Cardiac fibroblast (primary cell): ENCODE measurements around the gene COX17.

ENCODE experiments used
- DNase-seq, 2 donors: peaks; one replicate each; pipeline versions ENCODE4 v3.0.0 to v3.0.0-alpha.2; 2010; ENCODE audit warnings: low read depth in 2 of 2
- H3K4me3 ChIP-seq, 2 donors: replicated peaks in 1 of 2; 1 replicate in 1 of 2; 2 replicates in 1 of 2; pipeline ENCODE4 v1.5.1; 2011; ENCODE audit warnings: low read depth in 2 of 2, low read length in 2 of 2, mild to moderate bottlenecking in 2 of 2, moderate library complexity in 1 of 2
- TF ChIP-seq, protein P1 (sequence below): IDR thresholded peaks from one replicate; pipeline ENCODE4 v1.5.1; 2011; ENCODE audit warnings: low read depth, mild to moderate bottlenecking, low read length, inconsistent platforms

Gene COX17

DNA sequence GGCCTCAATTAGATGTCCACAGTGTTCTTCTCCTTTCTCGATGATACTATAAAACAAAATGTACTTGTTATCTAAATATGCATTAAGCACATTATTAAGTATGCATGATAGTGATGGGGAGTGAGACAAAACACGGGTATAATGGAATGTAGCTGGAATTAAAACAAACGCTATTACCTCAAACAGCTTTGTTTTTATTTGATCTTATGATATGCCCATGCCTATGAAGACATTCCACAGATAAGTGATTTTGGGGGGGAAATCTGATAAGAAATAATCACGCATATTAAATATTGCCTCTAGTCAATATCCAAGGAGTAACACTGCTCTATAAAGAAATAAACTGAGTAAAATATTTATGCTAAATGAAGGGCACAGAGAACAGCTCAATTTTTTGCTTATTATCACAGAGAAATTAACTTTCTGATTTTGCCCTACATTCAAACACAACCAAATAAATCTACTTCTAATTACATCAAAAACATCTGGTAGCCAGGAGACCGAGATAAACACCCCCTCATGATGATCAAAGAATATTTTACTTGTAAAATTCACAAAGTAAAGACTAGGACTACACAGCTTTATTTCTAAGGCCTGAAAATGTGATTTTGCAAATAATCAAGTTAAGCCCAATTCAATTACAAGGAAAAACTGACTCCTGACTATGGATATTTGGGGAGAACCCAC lies 1.9 kb downstream of the COX17 start:
- no peak for DNase-seq
- TF ChIP-seq, protein P1, sequence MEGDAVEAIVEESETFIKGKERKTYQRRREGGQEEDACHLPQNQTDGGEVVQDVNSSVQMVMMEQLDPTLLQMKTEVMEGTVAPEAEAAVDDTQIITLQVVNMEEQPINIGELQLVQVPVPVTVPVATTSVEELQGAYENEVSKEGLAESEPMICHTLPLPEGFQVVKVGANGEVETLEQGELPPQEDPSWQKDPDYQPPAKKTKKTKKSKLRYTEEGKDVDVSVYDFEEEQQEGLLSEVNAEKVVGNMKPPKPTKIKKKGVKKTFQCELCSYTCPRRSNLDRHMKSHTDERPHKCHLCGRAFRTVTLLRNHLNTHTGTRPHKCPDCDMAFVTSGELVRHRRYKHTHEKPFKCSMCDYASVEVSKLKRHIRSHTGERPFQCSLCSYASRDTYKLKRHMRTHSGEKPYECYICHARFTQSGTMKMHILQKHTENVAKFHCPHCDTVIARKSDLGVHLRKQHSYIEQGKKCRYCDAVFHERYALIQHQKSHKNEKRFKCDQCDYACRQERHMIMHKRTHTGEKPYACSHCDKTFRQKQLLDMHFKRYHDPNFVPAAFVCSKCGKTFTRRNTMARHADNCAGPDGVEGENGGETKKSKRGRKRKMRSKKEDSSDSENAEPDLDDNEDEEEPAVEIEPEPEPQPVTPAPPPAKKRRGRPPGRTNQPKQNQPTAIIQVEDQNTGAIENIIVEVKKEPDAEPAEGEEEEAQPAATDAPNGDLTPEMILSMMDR: no peak
- no peak overlapping the region for H3K4me3 ChIP-seq

DNA sequence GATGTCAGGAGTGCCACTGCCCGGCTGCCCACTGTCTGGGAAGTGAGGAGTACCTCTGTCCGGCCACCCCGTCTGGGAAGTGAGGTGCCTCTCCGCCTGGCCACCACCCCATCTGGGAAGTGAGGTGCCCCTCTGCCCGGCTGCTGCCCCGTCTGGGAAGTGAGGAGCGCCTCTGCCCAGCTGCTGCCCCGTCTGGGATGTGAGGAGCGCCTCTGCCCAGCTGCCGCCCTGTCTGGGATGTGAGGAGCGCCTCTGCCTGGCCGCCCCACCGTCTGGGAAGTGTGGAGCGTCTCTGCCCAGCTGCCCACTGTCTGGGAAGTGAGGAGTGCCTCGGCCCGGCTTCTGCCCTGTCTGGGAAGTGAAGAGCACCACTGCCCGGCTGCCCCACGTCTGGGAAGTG lies 3.3 kb downstream of the COX17 start:
- TF ChIP-seq, protein P1: no peak
- no peak for DNase-seq
- H3K4me3 ChIP-seq: no peak overlapping the region

DNA sequence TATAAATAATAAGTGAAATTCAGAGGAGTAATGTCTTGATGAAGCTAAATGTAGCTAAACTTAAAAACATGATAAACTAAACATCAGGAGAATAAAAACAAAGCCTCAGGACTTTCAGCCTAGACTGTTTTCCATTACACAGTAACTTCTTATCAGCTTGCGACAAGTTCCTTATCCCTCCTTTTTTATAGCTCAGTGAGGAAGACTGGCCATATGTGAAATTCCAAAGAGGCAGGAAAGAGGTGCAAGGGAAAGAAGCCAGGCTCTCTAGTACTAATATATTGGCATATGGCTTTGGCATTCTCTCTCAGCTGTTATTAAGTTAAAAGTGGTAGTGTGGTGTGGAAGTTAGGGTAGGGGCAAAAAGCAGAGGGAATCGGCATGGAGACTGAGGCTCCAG lies 4.4 kb downstream of the COX17 start:
- DNase-seq: no peak
- H3K4me3 ChIP-seq: no peak overlapping the region
- TF ChIP-seq, protein P1: no peak

DNA sequence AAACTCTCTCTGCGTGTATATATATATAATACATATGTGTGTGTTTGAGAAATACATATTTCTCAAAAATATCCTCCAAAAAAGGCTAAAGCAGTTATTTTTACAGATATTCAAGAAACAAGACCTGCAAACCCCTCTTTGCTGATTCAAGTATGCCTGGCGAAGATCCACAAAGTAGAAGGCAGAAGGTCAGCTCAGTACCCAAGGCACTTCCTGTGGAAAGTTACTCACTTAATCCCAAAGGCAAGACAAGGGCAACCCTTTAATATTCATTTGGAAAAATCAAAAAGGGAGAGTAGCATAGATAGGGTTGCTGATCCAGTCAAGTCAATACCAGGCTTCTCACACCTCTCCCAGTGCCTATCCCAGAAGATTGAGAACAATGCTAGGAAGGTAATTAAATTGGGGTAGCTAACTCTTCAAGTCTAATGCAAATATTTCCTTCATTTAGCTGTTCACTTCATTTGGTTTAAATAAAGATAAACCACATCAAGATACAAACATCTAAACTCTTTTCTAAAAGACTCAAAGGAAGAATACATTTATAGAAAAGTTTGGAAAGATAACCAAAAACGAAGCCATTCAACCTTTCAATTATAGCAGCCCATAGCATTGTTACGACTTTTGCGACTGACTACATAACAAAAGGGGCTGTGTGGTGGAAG lies 7.2 kb downstream of the COX17 start:
- no peak overlapping the region for H3K4me3 ChIP-seq
- TF ChIP-seq, protein P1: no peak
- DNase-seq: peak; percentile 34 to 58

DNA sequence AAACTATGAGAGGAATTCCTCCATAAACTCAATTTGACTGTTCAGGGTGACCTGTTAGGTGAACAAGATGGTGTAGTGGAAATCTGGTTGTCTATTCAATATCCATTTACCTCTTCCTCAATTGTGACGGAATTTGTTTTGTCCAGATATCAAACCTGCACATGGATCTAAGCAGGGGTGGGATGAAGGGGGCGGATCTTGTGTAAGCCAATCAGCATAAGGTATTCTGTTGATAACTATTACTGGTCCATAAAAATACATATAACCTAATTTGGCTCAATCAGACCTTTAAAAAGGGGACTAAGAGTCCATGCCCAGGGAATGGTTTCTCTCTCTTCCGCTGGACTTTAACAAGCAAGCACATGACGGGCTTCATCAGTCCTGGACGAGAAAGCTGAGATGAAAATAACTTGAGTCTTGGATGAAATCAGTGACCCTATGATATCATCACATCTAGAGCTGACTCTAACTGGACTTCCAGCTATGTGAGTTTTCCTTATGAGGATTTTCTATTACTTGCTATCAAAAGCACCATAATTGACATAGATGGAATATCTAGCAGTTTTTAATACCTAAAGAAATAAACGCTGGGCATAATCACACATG lies 11.1 kb downstream of the COX17 start:
- no peak for DNase-seq
- TF ChIP-seq, protein P1: no peak
- H3K4me3 ChIP-seq: no peak overlapping the region

DNA sequence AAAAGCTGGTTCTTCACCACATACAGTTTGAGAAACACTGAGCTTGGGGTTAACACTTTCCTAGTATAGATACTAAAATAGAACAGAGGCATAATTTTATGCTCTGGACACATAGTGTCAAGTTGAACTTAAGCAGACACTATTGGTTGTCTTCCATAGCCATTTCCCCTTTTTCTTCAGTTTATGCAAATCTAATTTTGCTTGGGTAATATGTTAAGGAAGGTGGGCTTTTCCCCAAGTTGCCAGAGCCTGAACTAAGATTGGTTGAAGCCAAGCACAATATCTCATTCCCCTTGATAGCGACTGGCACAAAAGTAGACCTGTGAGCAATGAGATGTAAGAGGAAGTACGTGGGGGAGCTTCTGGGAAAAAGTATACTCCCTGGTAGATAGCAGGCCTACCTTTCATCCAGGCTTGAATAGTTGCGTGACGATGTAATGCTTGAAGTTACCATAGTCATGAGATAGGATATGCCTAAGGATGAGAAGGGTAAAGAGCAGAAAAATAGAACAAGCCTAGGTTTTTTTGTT lies 12.3 kb downstream of the COX17 start:
- DNase-seq: peak; percentile 42 to 61
- TF ChIP-seq, protein P1: no peak
- H3K4me3 ChIP-seq: no peak overlapping the region
